Measurements from ENCODE around the gene WASF3. TPM values are rescaled to one million over a fixed set of nuclear protein-coding genes. Genes with fewer than 3 reads are reported as not detected.

The WASF3 gene
- total RNA-seq, 3 donors from 2014 or later (not counting 1 experiment from before 2014, with no cell fraction given) = 0.61 TPM; not detected in 2

GRCh38 chr13:26538363-26539317 is 18.8 kb upstream of the WASF3 start:
- no peaks in the 10 kb centered on the region for H3K9me3 ChIP-seq (ENCODE audit: control insufficient read depth, insufficient read depth, low read length)
- no peak for TF ChIP-seq CTCF (IDR thresholded peaks at IDR 0.05)
- ATAC-seq = no peak
- H3K4me1 Mint-ChIP-seq = no peaks in the 10 kb centered on the region
- H3K9me3 Mint-ChIP-seq = no peaks in the 10 kb centered on the region
- H3K4me3 Mint-ChIP-seq = no peak overlapping the region
- WGBS (ENCODE audit: insufficient coverage) = 66% methylated on average over 10 of the region's 10 CpGs
- no peaks in the 10 kb centered on the region for H3K36me3 Mint-ChIP-seq
- peaks cover 14 to 23% of the 10 kb centered on the region in 2 donors for H3K27me3 Mint-ChIP-seq (ENCODE audit: low read depth in 2 of 2)
- no peaks in the 10 kb centered on the region for H3K36me3 ChIP-seq (ENCODE audit: control insufficient read depth, insufficient read depth, low read length)
- H3K4me1 ChIP-seq (ENCODE audit: control insufficient read depth, insufficient read depth, low read length) = no peaks in the 10 kb centered on the region
- DNase-seq = no peak
- intact Hi-C loops (cut with micrococcal nuclease) = no loop called here
- no peaks in the 10 kb centered on the region for H3K27me3 ChIP-seq (ENCODE audit: control insufficient read depth, insufficient read depth, low read length)
- no peak overlapping the region for H3K27ac ChIP-seq (ENCODE audit: low read length)
- no peak overlapping the region for H3K4me3 ChIP-seq (ENCODE audit: low read length)
- H3K27ac Mint-ChIP-seq = no peak overlapping the region

GRCh38 chr13:26539738-26540292 is 17.7 kb upstream of the WASF3 start:
- WGBS (ENCODE audit: insufficient coverage) = 76% methylated on average over 2 of the region's 2 CpGs
- H3K4me3 ChIP-seq (ENCODE audit: low read length) = no peak overlapping the region
- no peaks in the 10 kb centered on the region for H3K9me3 ChIP-seq (ENCODE audit: control insufficient read depth, insufficient read depth, low read length)
- intact Hi-C loops (cut with micrococcal nuclease) = no loop called here
- Mint-ChIP-seq H3K27ac (no peak overlapping the region), H3K4me3 (no peak overlapping the region), H3K27me3 (ENCODE audit: low read depth in 2 of 2) (peaks cover 14 to 29% of the 10 kb centered on the region in 2 donors), H3K9me3 (no peaks in the 10 kb centered on the region), H3K4me1 (no peaks in the 10 kb centered on the region), H3K36me3 (no peaks in the 10 kb centered on the region)
- DNase-seq (no peak), ATAC-seq (no peak)
- H3K4me1 ChIP-seq (ENCODE audit: control insufficient read depth, insufficient read depth, low read length) = no peaks in the 10 kb centered on the region
- H3K27ac ChIP-seq (ENCODE audit: low read length) = no peak overlapping the region
- H3K36me3 ChIP-seq (ENCODE audit: control insufficient read depth, insufficient read depth, low read length) = no peaks in the 10 kb centered on the region
- no peaks in the 10 kb centered on the region for H3K27me3 ChIP-seq (ENCODE audit: control insufficient read depth, insufficient read depth, low read length)
- no peak for TF ChIP-seq CTCF (IDR thresholded peaks at IDR 0.05)

- Mint-ChIP-seq H3K4me1 (no peaks in the 10 kb centered on the region), H3K27me3 (ENCODE audit: low read depth in 2 of 2) (peaks cover 14 to 29% of the 10 kb centered on the region in 2 donors), H3K9me3 (no peaks in the 10 kb centered on the region), H3K36me3 (no peaks in the 10 kb centered on the region), H3K4me3 (no peak overlapping the region), H3K27ac (no peak overlapping the region)
- intact Hi-C loops (cut with micrococcal nuclease) = no loop called here
- DNase-seq = no peak
- Histone ChIP-seq H3K4me3 (ENCODE audit: low read length) (no peak overlapping the region), H3K27me3 (ENCODE audit: control insufficient read depth, insufficient read depth, low read length) (no peaks in the 10 kb centered on the region), H3K4me1 (ENCODE audit: control insufficient read depth, insufficient read depth, low read length) (no peaks in the 10 kb centered on the region), H3K9me3 (ENCODE audit: control insufficient read depth, insufficient read depth, low read length) (no peaks in the 10 kb centered on the region), H3K36me3 (ENCODE audit: control insufficient read depth, insufficient read depth, low read length) (no peaks in the 10 kb centered on the region), H3K27ac (ENCODE audit: low read length) (no peak overlapping the region)
- no peak for ATAC-seq
- TF ChIP-seq CTCF (IDR thresholded peaks at IDR 0.05) = no peak
- 65% methylated on average over 3 of the region's 3 CpGs for WGBS (ENCODE audit: insufficient coverage)
Measured at GRCh38 chr13:26540334-26540733, 17.1 kb upstream of the WASF3 start.

All from natural killer cell (primary cell).